GM19397 (cell line): ENCODE measurements around the gene CATSPERB.
"Not testable (repeated sequence)": the region's sequence is repeated elsewhere in the genome, so short reads cannot be mapped to it uniquely, and the experiment has no call there.

Experiments used
- ATAC-seq: cut with Tn5 transposase; IDR thresholded peaks from one replicate; pipeline ENCODE4 v1.9.1; 2021; ENCODE audit warnings: mild to moderate bottlenecking, moderate library complexity; ENCODE audit not compliant: unreplicated experiment

The CATSPERB gene

GRCh38 chr14:91582761-91583160, 149.1 kb downstream of the CATSPERB start:
- no peak for ATAC-seq

- ATAC-seq: no peak
Observed at GRCh38 chr14:91580876-91581577, 150.9 kb downstream of the CATSPERB start.

- ATAC-seq: no peak
Observed at GRCh38 chr14:91577632-91578233, 154.2 kb downstream of the CATSPERB start.

GRCh38 chr14:91575469-91576208, 156.2 kb downstream of the CATSPERB start:
- no peak for ATAC-seq

GRCh38 chr14:91573894-91574837, 157.7 kb downstream of the CATSPERB start:
- ATAC-seq: no peak

GRCh38 chr14:91573528-91573893, 158.4 kb downstream of the CATSPERB start:
- no peak for ATAC-seq

- no peak for ATAC-seq
Observed at GRCh38 chr14:91570021-91570420, 161.9 kb downstream of the CATSPERB start.

- ATAC-seq: no peak
Observed at GRCh38 chr14:91569301-91569700, 162.6 kb downstream of the CATSPERB start.

- ATAC-seq: no peak
Observed at GRCh38 chr14:91568626-91569025, 163.3 kb downstream of the CATSPERB start.

GRCh38 chr14:91567827-91568226, 164.1 kb downstream of the CATSPERB start:
- ATAC-seq: not testable (repeated sequence)

GRCh38 chr14:91555531-91555930, 176.4 kb downstream of the CATSPERB start:
- no peak for ATAC-seq

- ATAC-seq: no peak
Observed at GRCh38 chr14:91554535-91555332, 177.2 kb downstream of the CATSPERB start.

- ATAC-seq: no peak
Observed at GRCh38 chr14:91548108-91548507, 183.8 kb downstream of the CATSPERB start.

- ATAC-seq: no peak
Observed at GRCh38 chr14:91545946-91546716, 185.8 kb downstream of the CATSPERB start.

GRCh38 chr14:91545204-91545603, 186.7 kb downstream of the CATSPERB start:
- no peak for ATAC-seq

GRCh38 chr14:91536327-91536726, 195.6 kb downstream of the CATSPERB start:
- ATAC-seq: no peak

GRCh38 chr14:91534059-91534458, 197.8 kb downstream of the CATSPERB start:
- ATAC-seq: not testable (repeated sequence)

GRCh38 chr14:91533623-91534022, 198.3 kb downstream of the CATSPERB start:
- no peak for ATAC-seq
